ENCODE data around the gene TMC1.

TMC1 gene

DNA sequence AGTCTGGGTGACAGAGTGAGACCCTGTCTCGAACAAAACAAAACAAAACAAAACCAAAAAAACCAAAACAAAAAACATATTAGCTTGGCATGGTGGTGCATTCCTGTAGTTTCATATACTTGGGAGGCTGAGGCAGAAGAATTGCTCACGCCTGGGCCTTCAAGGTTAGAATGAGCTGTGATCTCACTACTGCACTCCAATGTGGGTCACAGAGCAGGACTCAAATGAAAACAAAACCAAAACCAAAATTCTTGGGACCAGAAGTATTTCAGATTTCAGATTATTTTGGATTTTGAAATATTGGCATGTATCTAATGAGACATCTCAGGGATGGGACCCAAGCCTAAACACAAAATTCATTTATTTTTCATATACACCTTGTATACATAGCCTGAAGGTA, 80.2 kb downstream of the TMC1 start:
- Histone ChIP-seq H3K4me3 (ENCODE audit: low read depth, low read length) (no peak overlapping the region), H3K27ac (ENCODE audit: low read depth, low read length) (no peak overlapping the region), H3K79me1 (ENCODE audit: low read length) (no peaks in the 10 kb centered on the region), H4K12ac (ENCODE audit: low read depth, low read length) (no peak overlapping the region), H3K9me3 (ENCODE audit: insufficient read depth, low read depth, low read length) (no peaks in the 10 kb centered on the region), H2BK5ac (ENCODE audit: low read depth, low read length, poor library complexity) (no peak overlapping the region), H3K4me1 (ENCODE audit: control insufficient read depth in 1 of 2, insufficient read depth in 2 of 2, low read length in 2 of 2) (no peaks in the 10 kb centered on the region), H3K14ac (ENCODE audit: low read length) (no peak overlapping the region), H3K23ac (ENCODE audit: low read length) (no peak overlapping the region), H2AK5ac (ENCODE audit: low read length) (no peak overlapping the region), H3K4ac (ENCODE audit: low read depth, low read length) (no peak overlapping the region), H2AFZ (ENCODE audit: insufficient read depth, low read length, poor library complexity) (no peak overlapping the region), H3K18ac (ENCODE audit: low read length) (no peak overlapping the region), H4K91ac (ENCODE audit: low read depth, low read length) (no peak overlapping the region), H3K9ac (ENCODE audit: low read length) (no peak overlapping the region), H3K79me2 (ENCODE audit: control insufficient read depth, insufficient read depth, low read length, poor library complexity) (no peaks in the 10 kb centered on the region), H3K4me2 (ENCODE audit: low read length) (no peak overlapping the region), H2BK12ac (ENCODE audit: low read length) (no peak overlapping the region), H3K27me3 (ENCODE audit: insufficient read depth, low read length) (no peaks in the 10 kb centered on the region), H3K36me3 (ENCODE audit: control insufficient read depth in 1 of 2, insufficient read depth in 2 of 2, low read length in 2 of 2) (no peaks in the 10 kb centered on the region), H4K8ac (ENCODE audit: low read depth, low read length) (no peak overlapping the region), H2BK120ac (ENCODE audit: insufficient read depth, low read length, poor library complexity) (no peak overlapping the region)
- WGBS (ENCODE audit: extremely low coverage, insufficient coverage, insufficient read length), result no CpG with 5 or more reads among the region's 2 CpGs
- DNase-seq, result no peak

DNA sequence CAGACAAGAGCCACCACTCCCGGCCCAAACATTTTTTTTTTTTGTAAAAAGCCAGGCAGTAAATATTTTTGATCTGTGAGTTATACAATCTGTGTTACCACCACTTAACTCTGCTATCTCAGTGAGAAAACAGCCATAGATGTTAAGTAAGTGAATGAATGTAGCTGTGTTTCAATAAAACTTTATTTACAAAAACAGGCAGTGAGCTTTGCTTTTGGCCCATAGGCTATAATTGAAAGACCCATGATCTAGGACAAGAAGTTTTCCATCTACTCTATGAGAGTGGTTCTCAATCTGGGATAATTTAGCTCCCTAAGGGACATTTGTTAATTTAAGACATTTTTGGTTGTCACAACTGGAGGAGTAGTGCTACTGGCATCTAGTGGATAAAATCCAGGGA, 91.0 kb downstream of the TMC1 start:
- Histone ChIP-seq H2BK5ac (ENCODE audit: low read depth, low read length, poor library complexity) (no peak overlapping the region), H2AK5ac (ENCODE audit: low read length) (no peak overlapping the region), H3K9me3 (ENCODE audit: insufficient read depth, low read depth, low read length) (no peaks in the 10 kb centered on the region), H3K79me2 (ENCODE audit: control insufficient read depth, insufficient read depth, low read length, poor library complexity) (no peaks in the 10 kb centered on the region), H3K4ac (ENCODE audit: low read depth, low read length) (no peak overlapping the region), H3K27me3 (ENCODE audit: insufficient read depth, low read length) (no peaks in the 10 kb centered on the region), H3K23ac (ENCODE audit: low read length) (no peak overlapping the region), H4K8ac (ENCODE audit: low read depth, low read length) (no peak overlapping the region), H4K91ac (ENCODE audit: low read depth, low read length) (no peak overlapping the region), H3K9ac (ENCODE audit: low read length) (no peak overlapping the region), H3K36me3 (ENCODE audit: control insufficient read depth in 1 of 2, insufficient read depth in 2 of 2, low read length in 2 of 2) (no peaks in the 10 kb centered on the region), H4K12ac (ENCODE audit: low read depth, low read length) (no peak overlapping the region), H3K4me3 (ENCODE audit: low read depth, low read length) (no peak overlapping the region), H3K14ac (ENCODE audit: low read length) (no peak overlapping the region), H2AFZ (ENCODE audit: insufficient read depth, low read length, poor library complexity) (no peak overlapping the region), H3K18ac (ENCODE audit: low read length) (no peak overlapping the region), H3K4me2 (ENCODE audit: low read length) (no peak overlapping the region), H2BK120ac (ENCODE audit: insufficient read depth, low read length, poor library complexity) (no peak overlapping the region), H3K4me1 (ENCODE audit: control insufficient read depth in 1 of 2, insufficient read depth in 2 of 2, low read length in 2 of 2) (no peaks in the 10 kb centered on the region), H3K27ac (ENCODE audit: low read depth, low read length) (no peak overlapping the region), H2BK12ac (ENCODE audit: low read length) (no peak overlapping the region), H3K79me1 (ENCODE audit: low read length) (no peaks in the 10 kb centered on the region)
- no CpG with 5 or more reads among the region's 1 CpG for WGBS (ENCODE audit: extremely low coverage, insufficient coverage, insufficient read length)
- DNase-seq, result no peak

GRCh38 chr9:72614067-72614466, 92.7 kb downstream of the TMC1 start:
- WGBS (ENCODE audit: extremely low coverage, insufficient coverage, insufficient read length), result no CpG with 5 or more reads among the region's 1 CpG
- Histone ChIP-seq H3K36me3 (ENCODE audit: control insufficient read depth in 1 of 2, insufficient read depth in 2 of 2, low read length in 2 of 2) (no peaks in the 10 kb centered on the region), H3K4me3 (ENCODE audit: low read depth, low read length) (no peak overlapping the region), H2AFZ (ENCODE audit: insufficient read depth, low read length, poor library complexity) (no peak overlapping the region), H4K91ac (ENCODE audit: low read depth, low read length) (no peak overlapping the region), H3K4ac (ENCODE audit: low read depth, low read length) (no peak overlapping the region), H3K4me2 (ENCODE audit: low read length) (no peak overlapping the region), H3K9me3 (ENCODE audit: insufficient read depth, low read depth, low read length) (no peaks in the 10 kb centered on the region), H4K8ac (ENCODE audit: low read depth, low read length) (no peak overlapping the region), H2AK5ac (ENCODE audit: low read length) (no peak overlapping the region), H4K12ac (ENCODE audit: low read depth, low read length) (no peak overlapping the region), H3K23ac (ENCODE audit: low read length) (no peak overlapping the region), H3K14ac (ENCODE audit: low read length) (no peak overlapping the region), H3K9ac (ENCODE audit: low read length) (no peak overlapping the region), H3K18ac (ENCODE audit: low read length) (no peak overlapping the region), H3K79me2 (ENCODE audit: control insufficient read depth, insufficient read depth, low read length, poor library complexity) (no peaks in the 10 kb centered on the region), H2BK120ac (ENCODE audit: insufficient read depth, low read length, poor library complexity) (no peak overlapping the region), H3K79me1 (ENCODE audit: low read length) (no peaks in the 10 kb centered on the region), H2BK5ac (ENCODE audit: low read depth, low read length, poor library complexity) (no peak overlapping the region), H3K27me3 (ENCODE audit: insufficient read depth, low read length) (no peaks in the 10 kb centered on the region), H3K27ac (ENCODE audit: low read depth, low read length) (no peak overlapping the region), H2BK12ac (ENCODE audit: low read length) (no peak overlapping the region), H3K4me1 (ENCODE audit: control insufficient read depth in 1 of 2, insufficient read depth in 2 of 2, low read length in 2 of 2) (no peaks in the 10 kb centered on the region)
- DNase-seq, result no peak

- no peak overlapping the region for H2BK5ac ChIP-seq (ENCODE audit: low read depth, low read length, poor library complexity)
- H3K27ac ChIP-seq (ENCODE audit: low read depth, low read length), result no peak overlapping the region
- H3K4me3 ChIP-seq (ENCODE audit: low read depth, low read length), result no peak overlapping the region
- no peak overlapping the region for H2AFZ ChIP-seq (ENCODE audit: insufficient read depth, low read length, poor library complexity)
- no peaks in the 10 kb centered on the region for H3K36me3 ChIP-seq (ENCODE audit: control insufficient read depth in 1 of 2, insufficient read depth in 2 of 2, low read length in 2 of 2)
- no peak overlapping the region for H2BK120ac ChIP-seq (ENCODE audit: insufficient read depth, low read length, poor library complexity)
- H4K12ac ChIP-seq (ENCODE audit: low read depth, low read length), result no peak overlapping the region
- no peaks in the 10 kb centered on the region for H3K4me1 ChIP-seq (ENCODE audit: control insufficient read depth in 1 of 2, insufficient read depth in 2 of 2, low read length in 2 of 2)
- H3K9ac ChIP-seq (ENCODE audit: low read length), result no peak overlapping the region
- H3K23ac ChIP-seq (ENCODE audit: low read length), result no peak overlapping the region
- H3K79me2 ChIP-seq (ENCODE audit: control insufficient read depth, insufficient read depth, low read length, poor library complexity), result no peaks in the 10 kb centered on the region
- H3K14ac ChIP-seq (ENCODE audit: low read length), result no peak overlapping the region
- H2AK5ac ChIP-seq (ENCODE audit: low read length), result no peak overlapping the region
- no peak overlapping the region for H2BK12ac ChIP-seq (ENCODE audit: low read length)
- H3K18ac ChIP-seq (ENCODE audit: low read length), result no peak overlapping the region
- WGBS (ENCODE audit: extremely low coverage, insufficient coverage, insufficient read length), result no CpG with 5 or more reads among the region's 6 CpGs
- H3K79me1 ChIP-seq (ENCODE audit: low read length), result no peaks in the 10 kb centered on the region
- no peak overlapping the region for H4K8ac ChIP-seq (ENCODE audit: low read depth, low read length)
- no peaks in the 10 kb centered on the region for H3K9me3 ChIP-seq (ENCODE audit: insufficient read depth, low read depth, low read length)
- H3K4ac ChIP-seq (ENCODE audit: low read depth, low read length), result no peak overlapping the region
- DNase-seq, result no peak
- no peak overlapping the region for H3K4me2 ChIP-seq (ENCODE audit: low read length)
- H4K91ac ChIP-seq (ENCODE audit: low read depth, low read length), result no peak overlapping the region
- no peaks in the 10 kb centered on the region for H3K27me3 ChIP-seq (ENCODE audit: insufficient read depth, low read length)
These were observed 94.5 kb downstream of the TMC1 start for GRCh38 chr9:72615931-72616330.

Data from trophoblast cell (in vitro differentiated cells and primary cell).